ENCODE data around the gene KIF3C. TPM values are rescaled to one million over a fixed set of nuclear protein-coding genes. Genes with fewer than 3 reads are reported as not detected.
"Not testable (repeated sequence)": the region's sequence is repeated elsewhere in the genome, so short reads cannot be mapped to it uniquely, and the experiment has no call there.

The KIF3C gene
- total RNA-seq, 1 donor from 2014 or later: 15.2 TPM

- no peaks in the 10 kb centered on the region for H3K9me3 Mint-ChIP-seq
- DNase-seq (ENCODE audit: low spot score): no peak
- no peaks in the 10 kb centered on the region for H3K27me3 Mint-ChIP-seq (ENCODE audit: low read depth)
- no peak overlapping the region for H3K4me3 Mint-ChIP-seq (ENCODE audit: low read depth)
- no peak overlapping the region for H3K27ac Mint-ChIP-seq
- intact Hi-C loops (cut with micrococcal nuclease): no loop called here
- H3K4me1 Mint-ChIP-seq (ENCODE audit: low read depth): no peaks in the 10 kb centered on the region
- no peaks in the 10 kb centered on the region for H3K36me3 Mint-ChIP-seq (ENCODE audit: low read depth)
These were observed 43.0 kb downstream of the KIF3C start for GRCh38 chr2:25939257-25939668.

GRCh38 chr2:25938345-25938744, 44.0 kb downstream of the KIF3C start:
- H3K9me3 Mint-ChIP-seq: no peaks in the 10 kb centered on the region
- H3K4me1 Mint-ChIP-seq (ENCODE audit: low read depth): no peaks in the 10 kb centered on the region
- no peak overlapping the region for H3K27ac Mint-ChIP-seq
- no peaks in the 10 kb centered on the region for H3K27me3 Mint-ChIP-seq (ENCODE audit: low read depth)
- H3K36me3 Mint-ChIP-seq (ENCODE audit: low read depth): no peaks in the 10 kb centered on the region
- intact Hi-C loops (cut with micrococcal nuclease): no loop called here
- DNase-seq (ENCODE audit: low spot score): no peak
- no peak overlapping the region for H3K4me3 Mint-ChIP-seq (ENCODE audit: low read depth)

- H3K4me1 Mint-ChIP-seq (ENCODE audit: low read depth): no peaks in the 10 kb centered on the region
- H3K36me3 Mint-ChIP-seq (ENCODE audit: low read depth): no peaks in the 10 kb centered on the region
- intact Hi-C loops (cut with micrococcal nuclease): no loop called here
- no peak overlapping the region for H3K4me3 Mint-ChIP-seq (ENCODE audit: low read depth)
- no peaks in the 10 kb centered on the region for H3K9me3 Mint-ChIP-seq
- no peak overlapping the region for H3K27ac Mint-ChIP-seq
- no peaks in the 10 kb centered on the region for H3K27me3 Mint-ChIP-seq (ENCODE audit: low read depth)
- DNase-seq (ENCODE audit: low spot score): no peak
These were observed 45.3 kb downstream of the KIF3C start for GRCh38 chr2:25936889-25937545.

- H3K36me3 Mint-ChIP-seq (ENCODE audit: low read depth): no peaks in the 10 kb centered on the region
- no peaks in the 10 kb centered on the region for H3K9me3 Mint-ChIP-seq
- H3K27ac Mint-ChIP-seq: no peak overlapping the region
- intact Hi-C loops (cut with micrococcal nuclease): no loop called here
- no peaks in the 10 kb centered on the region for H3K27me3 Mint-ChIP-seq (ENCODE audit: low read depth)
- no peaks in the 10 kb centered on the region for H3K4me1 Mint-ChIP-seq (ENCODE audit: low read depth)
- DNase-seq (ENCODE audit: low spot score): no peak
- H3K4me3 Mint-ChIP-seq (ENCODE audit: low read depth): no peak overlapping the region
These were observed 48.7 kb downstream of the KIF3C start for GRCh38 chr2:25933622-25934021.

- H3K27me3 Mint-ChIP-seq (ENCODE audit: low read depth): no peaks in the 10 kb centered on the region
- H3K9me3 Mint-ChIP-seq: no peaks in the 10 kb centered on the region
- no peak for DNase-seq (ENCODE audit: low spot score)
- H3K27ac Mint-ChIP-seq: no peak overlapping the region
- H3K4me1 Mint-ChIP-seq (ENCODE audit: low read depth): no peaks in the 10 kb centered on the region
- no peaks in the 10 kb centered on the region for H3K36me3 Mint-ChIP-seq (ENCODE audit: low read depth)
- H3K4me3 Mint-ChIP-seq (ENCODE audit: low read depth): no peak overlapping the region
- intact Hi-C loops (cut with micrococcal nuclease): no loop called here
These were observed 52.4 kb downstream of the KIF3C start for GRCh38 chr2:25929789-25930473.

GRCh38 chr2:25928668-25929067, 53.6 kb downstream of the KIF3C start:
- no peaks in the 10 kb centered on the region for H3K36me3 Mint-ChIP-seq (ENCODE audit: low read depth)
- peaks cover 2% of the 10 kb centered on the region for H3K27me3 Mint-ChIP-seq (ENCODE audit: low read depth)
- intact Hi-C loops (cut with micrococcal nuclease): no loop called here
- no peaks in the 10 kb centered on the region for H3K9me3 Mint-ChIP-seq
- no peaks in the 10 kb centered on the region for H3K4me1 Mint-ChIP-seq (ENCODE audit: low read depth)
- H3K27ac Mint-ChIP-seq: no peak overlapping the region
- H3K4me3 Mint-ChIP-seq (ENCODE audit: low read depth): no peak overlapping the region
- no peak for DNase-seq (ENCODE audit: low spot score)

GRCh38 chr2:25926984-25927756, 55.1 kb downstream of the KIF3C start:
- Mint-ChIP-seq H3K27ac (no peak overlapping the region), H3K27me3 (ENCODE audit: low read depth) (peaks cover 9% of the 10 kb centered on the region), H3K9me3 (no peaks in the 10 kb centered on the region), H3K4me1 (ENCODE audit: low read depth) (no peaks in the 10 kb centered on the region), H3K4me3 (ENCODE audit: low read depth) (no peak overlapping the region), H3K36me3 (ENCODE audit: low read depth) (no peaks in the 10 kb centered on the region)
- DNase-seq (ENCODE audit: low spot score): no peak
- intact Hi-C loops (cut with micrococcal nuclease): no loop called here

GRCh38 chr2:25922501-25922900, 59.8 kb downstream of the KIF3C start:
- no peaks in the 10 kb centered on the region for H3K4me1 Mint-ChIP-seq (ENCODE audit: low read depth)
- H3K9me3 Mint-ChIP-seq: no peaks in the 10 kb centered on the region
- no peak overlapping the region for H3K27ac Mint-ChIP-seq
- H3K27me3 Mint-ChIP-seq (ENCODE audit: low read depth): peaks cover 13% of the 10 kb centered on the region
- no peak for DNase-seq (ENCODE audit: low spot score)
- no peak overlapping the region for H3K4me3 Mint-ChIP-seq (ENCODE audit: low read depth)
- intact Hi-C loops (cut with micrococcal nuclease): no loop called here
- H3K36me3 Mint-ChIP-seq (ENCODE audit: low read depth): no peaks in the 10 kb centered on the region

- no peaks in the 10 kb centered on the region for H3K9me3 Mint-ChIP-seq
- H3K4me1 Mint-ChIP-seq (ENCODE audit: low read depth): peaks cover 7% of the 10 kb centered on the region
- H3K4me3 Mint-ChIP-seq (ENCODE audit: low read depth): no peak overlapping the region
- H3K36me3 Mint-ChIP-seq (ENCODE audit: low read depth): no peaks in the 10 kb centered on the region
- intact Hi-C loops (cut with micrococcal nuclease): no loop called here
- H3K27me3 Mint-ChIP-seq (ENCODE audit: low read depth): peaks cover 13% of the 10 kb centered on the region
- DNase-seq (ENCODE audit: low spot score): no peak
- H3K27ac Mint-ChIP-seq: no peak overlapping the region
These were observed 61.4 kb downstream of the KIF3C start for GRCh38 chr2:25920786-25921415.

GRCh38 chr2:25920336-25920735, 62.0 kb downstream of the KIF3C start:
- no peak overlapping the region for H3K4me3 Mint-ChIP-seq (ENCODE audit: low read depth)
- H3K4me1 Mint-ChIP-seq (ENCODE audit: low read depth): peaks cover 7% of the 10 kb centered on the region
- DNase-seq (ENCODE audit: low spot score): no peak
- no peak overlapping the region for H3K27ac Mint-ChIP-seq
- H3K36me3 Mint-ChIP-seq (ENCODE audit: low read depth): no peaks in the 10 kb centered on the region
- intact Hi-C loops (cut with micrococcal nuclease): no loop called here
- peaks cover 13% of the 10 kb centered on the region for H3K27me3 Mint-ChIP-seq (ENCODE audit: low read depth)
- no peaks in the 10 kb centered on the region for H3K9me3 Mint-ChIP-seq

GRCh38 chr2:25917832-25918231, 64.5 kb downstream of the KIF3C start:
- Mint-ChIP-seq H3K4me3 (ENCODE audit: low read depth) (no peak overlapping the region), H3K27ac (no peak overlapping the region), H3K36me3 (ENCODE audit: low read depth) (no peaks in the 10 kb centered on the region), H3K9me3 (no peaks in the 10 kb centered on the region), H3K27me3 (ENCODE audit: low read depth) (peaks cover 10% of the 10 kb centered on the region), H3K4me1 (ENCODE audit: low read depth) (peaks cover 15% of the 10 kb centered on the region)
- intact Hi-C loops (cut with micrococcal nuclease): no loop called here
- DNase-seq (ENCODE audit: low spot score): no peak

- intact Hi-C loops (cut with micrococcal nuclease): not testable (repeated sequence)
These were observed 64.9 kb downstream of the KIF3C start for GRCh38 chr2:25917411-25917810.

More at GRCh38 chr2:25917411-25917810, 64.9 kb downstream of the KIF3C start:
- not testable (repeated sequence) for H3K36me3 Mint-ChIP-seq (ENCODE audit: low read depth); H3K27me3 Mint-ChIP-seq (ENCODE audit: low read depth); H3K9me3 Mint-ChIP-seq; H3K4me3 Mint-ChIP-seq (ENCODE audit: low read depth); DNase-seq (ENCODE audit: low spot score); H3K27ac Mint-ChIP-seq
- H3K4me1 Mint-ChIP-seq (ENCODE audit: low read depth): peaks cover 15% of the 10 kb centered on the region

All from activated T-helper 2 cell treated with anti-CD3 and anti-CD28 coated beads, Interferon-gamma antibody, Interleukin-2, Interleukin-4, amounts not matched to agents 10 μg/mL and 5 μg/mL and 100 μg/mL, durations not matched to agents 14 hours and 24 hours and 36 hours (primary cell).